Adrenal gland (tissue), 12 donors: ENCODE measurements around the gene MYBBP1A. TPM values are rescaled to one million over a fixed set of nuclear protein-coding genes. Genes with fewer than 3 reads are reported as not detected.

ENCODE experiments used
- DNase-seq, 7 donors: peaks; one replicate each; pipeline ENCODE4 v3.0.0-alpha.2; 2019 to 2020
- H3K27ac ChIP-seq, 5 donors: fragments of 200-600 bp; sonication (generic) in 4 of 5; 1 replicate in 3 of 5; 2 replicates in 2 of 5; pipeline versions ENCODE4 v1.5.1 to v1.8.0; 2016 to 2020; ENCODE audit warnings: mild to moderate bottlenecking in 1 of 5
- H3K27me3 ChIP-seq: fragments of 200-600 bp; 2 replicates; pipeline ENCODE4 v1.8.0; 2021
- H3K36me3 ChIP-seq, 2 donors: fragments of 200-600 bp; replicated peaks in 1 of 2; 1 replicate in 1 of 2; 2 replicates in 1 of 2; pipeline versions ENCODE4 v1.5.1 to v1.8.0; 2018 to 2022
- H3K4me1 ChIP-seq, 2 donors: fragments of 200-600 bp; replicated peaks in 1 of 2; 1 replicate in 1 of 2; 2 replicates in 1 of 2; pipeline versions ENCODE4 v1.5.1 to v1.8.0; 2018 to 2021
- H3K4me3 ChIP-seq, 4 donors: fragments of 200-600 bp; sonication (generic) in 3 of 4; one replicate each; pipeline ENCODE4 v1.5.1; 2016 to 2018
- H3K9me3 ChIP-seq, 3 donors: fragments of 200-600 bp; sonication (generic) in 1 of 3; replicated peaks in 1 of 3; 1 replicate in 2 of 3; 2 replicates in 1 of 3; pipeline versions ENCODE4 v1.5.1 to v1.8.0; 2016 to 2021
- POLR2A ChIP-seq, 2 donors: fragments of 450-650 bp; IDR thresholded peaks; one replicate each; pipeline ENCODE4 v1.6.1; 2017; ENCODE audit warnings: antibody characterized with exemption in 2 of 2, mild to moderate bottlenecking in 2 of 2, moderate library complexity in 1 of 2
- WGBS, 4 donors: extraction: QIAGEN DNeasy Blood & Tissue Kit in 2 of 4; methylation state at CpG; one replicate each; pipeline versions ENCODE4 v1.1.5 to v1.1.7; 2013 to 2017; 5-methylcytosine and 5-hydroxymethylcytosine counted together
- intact Hi-C, 2 donors: fragments of 100-400 bp; cut with DNase I; formaldehyde crosslinking; loops; one replicate each; pipeline versions ENCODE4 v1.14.1 to v1.15.0; 2022 to 2023
- polyA plus RNA-seq, 3 donors: library from polyadenylated mRNA; stranded (reverse); fragments of 200-250 nt in 2 of 3; fragments of 350-450 nt in 1 of 3; fragmentation: Illumina TruSeq in 1 of 3; extraction: RNeasy Lipid Tissue Mini Kit (QIAGEN cat#74804) in 1 of 3; gene quantifications; one replicate each; pipeline ENCODE4 v1.2.3, GENCODE V29; 2013 to 2014
- total RNA-seq, 9 donors: library from RNA; depleted of rRNA in 4 of 9; stranded (reverse); fragments of >200 nt in 4 of 9; fragments of 120-200 nt in 1 of 9; fragmentation: NEBNext Ultra II Directional in 1 of 9; extraction: Animal tissue kit (Norgen Biotek cat#: 25700) in 1 of 9; gene quantifications; one replicate each; pipeline versions ENCODE4 v1.1.0 to v1.2.4, GENCODE V29; 2013 to 2023
- TF ChIP-seq, protein P1 (sequence below), 6 experiments: fragments of 450-650 bp in 4 of 6; fragments of 200-600 bp in 2 of 6; sonication (generic) in 1 of 6; IDR thresholded peaks; 1 replicate in 5 of 6; 2 replicates in 1 of 6; pipeline versions ENCODE4 v1.5.1 to v1.8.0; 2016 to 2021; ENCODE audit warnings: antibody characterized with exemption in 6 of 6, mild to moderate bottlenecking in 2 of 6, moderate library complexity in 1 of 6
- donor health status: healthy with polysubstance abuse.
- donor health status: Bipolar disorder and iron deficiency.
- donor health status: DM: yes; HTN: yes; CAD: no.
- donor health status: DM: no; HTN: no; CAD: no.
- donor health status: DM: no; HTN: no; CAD: no.
- donor health status: DM: yes; HTN: yes; CAD: no.

The MYBBP1A gene
- total and polyA plus RNA-seq, 12 donors = 17.9 to 65.5 (median 42.4) TPM

DNA sequence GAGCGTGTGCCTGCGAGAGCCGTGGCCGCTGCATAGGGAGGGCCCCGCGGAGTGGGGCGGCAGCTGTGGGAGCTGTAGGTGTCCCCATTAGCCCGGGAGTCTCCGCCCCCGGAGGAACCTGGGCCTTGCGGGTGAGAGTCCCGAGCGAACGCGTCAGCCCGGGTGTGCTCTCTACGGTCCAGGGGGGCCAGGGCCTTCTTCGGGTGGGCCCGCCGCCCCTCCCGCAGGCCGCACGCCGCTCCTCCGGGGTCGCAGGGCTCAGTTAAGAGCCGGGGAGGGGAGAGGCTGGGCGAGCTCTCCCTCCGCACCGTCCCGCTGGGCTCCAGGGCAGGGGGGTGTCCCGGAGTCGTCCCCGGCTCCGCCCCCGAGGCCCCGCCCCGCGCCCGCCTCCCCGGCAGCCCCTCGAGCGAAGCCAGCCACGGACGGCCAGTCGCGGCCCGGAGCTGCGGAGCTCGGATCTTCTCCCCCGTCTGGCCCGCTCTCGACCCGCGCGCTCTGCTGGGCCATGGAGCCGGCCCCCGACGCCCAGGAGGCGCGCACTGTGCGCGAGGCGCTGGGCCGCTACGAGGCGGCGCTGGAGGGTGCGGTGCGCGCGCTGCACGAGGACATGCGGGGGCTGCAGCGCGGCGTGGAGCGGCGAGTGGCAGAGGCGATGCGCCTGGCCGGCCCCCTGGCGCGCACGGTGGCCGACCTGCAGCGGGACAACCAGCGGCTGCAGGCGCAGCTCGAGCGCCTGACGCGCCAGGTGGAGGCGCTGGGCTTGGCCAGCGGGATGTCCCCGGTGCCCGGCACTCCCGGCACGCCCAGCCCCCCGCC lies 29.1 kb upstream of the MYBBP1A start, which contains the start of gene SMTNL2:
SMTNL2 (plus strand) TSS at position 429 of the 816 bp plus-strand sequence; CDS start at position 506, 77 bp downstream.
- Histone ChIP-seq H3K4me1 (peaks cover 6 to 9% of the 10 kb centered on the region in 2 donors), H3K9me3 (no peaks in the 10 kb centered on the region), H3K27me3 (peaks cover 35% of the 10 kb centered on the region), H3K27ac (no peak within 1 kb of the TSS), H3K36me3 (no peaks in the 10 kb centered on the region), H3K4me3 (peak within 1 kb of the TSS in 2 of 4 donors; percentile 9 to 44)
- no peak for TF ChIP-seq POLR2A (IDR thresholded peaks at IDR 0.05)
- TF ChIP-seq, protein P1, sequence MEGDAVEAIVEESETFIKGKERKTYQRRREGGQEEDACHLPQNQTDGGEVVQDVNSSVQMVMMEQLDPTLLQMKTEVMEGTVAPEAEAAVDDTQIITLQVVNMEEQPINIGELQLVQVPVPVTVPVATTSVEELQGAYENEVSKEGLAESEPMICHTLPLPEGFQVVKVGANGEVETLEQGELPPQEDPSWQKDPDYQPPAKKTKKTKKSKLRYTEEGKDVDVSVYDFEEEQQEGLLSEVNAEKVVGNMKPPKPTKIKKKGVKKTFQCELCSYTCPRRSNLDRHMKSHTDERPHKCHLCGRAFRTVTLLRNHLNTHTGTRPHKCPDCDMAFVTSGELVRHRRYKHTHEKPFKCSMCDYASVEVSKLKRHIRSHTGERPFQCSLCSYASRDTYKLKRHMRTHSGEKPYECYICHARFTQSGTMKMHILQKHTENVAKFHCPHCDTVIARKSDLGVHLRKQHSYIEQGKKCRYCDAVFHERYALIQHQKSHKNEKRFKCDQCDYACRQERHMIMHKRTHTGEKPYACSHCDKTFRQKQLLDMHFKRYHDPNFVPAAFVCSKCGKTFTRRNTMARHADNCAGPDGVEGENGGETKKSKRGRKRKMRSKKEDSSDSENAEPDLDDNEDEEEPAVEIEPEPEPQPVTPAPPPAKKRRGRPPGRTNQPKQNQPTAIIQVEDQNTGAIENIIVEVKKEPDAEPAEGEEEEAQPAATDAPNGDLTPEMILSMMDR (IDR thresholded peaks at IDR 0.05) = no peak
- intact Hi-C loops = no loop called here
- no peak for DNase-seq
- WGBS, 4 donors = 0 to 1% (median 0%) methylated on average over 3 to 99 of the region's 100 CpGs

DNA sequence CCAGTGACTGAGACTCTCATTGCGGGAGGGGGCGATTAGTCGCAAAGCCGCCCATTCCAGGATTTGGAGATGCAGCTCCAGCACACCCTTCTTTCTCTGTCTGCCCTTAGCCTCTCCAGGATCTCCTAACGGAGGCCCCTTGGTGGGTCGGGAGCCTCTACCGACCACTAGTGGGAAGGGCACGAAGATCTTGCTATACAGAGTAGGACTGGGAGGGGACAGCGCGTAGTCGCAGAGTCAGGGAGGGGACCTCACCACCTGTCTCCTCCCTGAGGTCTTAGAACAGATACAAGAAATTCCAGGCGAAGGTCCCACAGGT lies 28.6 kb upstream of the MYBBP1A start:
- intact Hi-C loops = no loop called here
- H3K27ac ChIP-seq = no peak overlapping the region
- peak overlapping the region in 1 of 4 donors; percentile 44 for H3K4me3 ChIP-seq
- no peak for DNase-seq
- TF ChIP-seq, protein P1 (IDR thresholded peaks at IDR 0.05) = peak in 1 of 6 experiments; percentile 26
- TF ChIP-seq POLR2A (IDR thresholded peaks at IDR 0.05) = no peak
- H3K36me3 ChIP-seq = no peaks in the 10 kb centered on the region
- H3K9me3 ChIP-seq = no peaks in the 10 kb centered on the region
- WGBS, 4 donors = 30 to 39% (median 31%) methylated on average over 9 to 12 of the region's 12 CpGs
- H3K4me1 ChIP-seq = peaks cover 6 to 9% of the 10 kb centered on the region in 2 donors
- peaks cover 35% of the 10 kb centered on the region for H3K27me3 ChIP-seq

DNA sequence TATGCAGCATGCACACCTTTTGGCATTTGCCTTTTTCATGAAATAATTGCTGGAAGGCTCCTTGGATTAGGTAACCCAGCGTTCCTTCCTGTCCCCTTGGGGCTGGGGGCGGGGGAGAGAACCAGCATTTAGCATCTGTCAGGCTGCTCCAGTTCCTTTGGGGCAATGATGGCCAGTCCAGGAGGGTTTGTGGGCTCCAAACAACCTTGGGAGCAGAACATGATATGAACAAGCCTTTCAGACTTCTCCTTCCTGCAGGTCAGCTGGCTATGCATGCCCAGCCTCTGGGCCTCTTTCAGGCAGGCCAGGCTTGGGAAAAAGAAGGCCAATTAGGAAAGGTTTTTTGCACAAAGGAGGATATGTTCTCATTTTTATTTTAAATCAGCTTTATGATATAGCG lies 28.0 kb upstream of the MYBBP1A start:
- Histone ChIP-seq H3K9me3 (no peaks in the 10 kb centered on the region), H3K27ac (no peak overlapping the region), H3K4me3 (no peak overlapping the region), H3K4me1 (peaks cover 6 to 9% of the 10 kb centered on the region in 2 donors), H3K36me3 (no peaks in the 10 kb centered on the region), H3K27me3 (peaks cover 35% of the 10 kb centered on the region)
- DNase-seq = no peak
- intact Hi-C loops = no loop called here
- WGBS, 4 donors = 76 to 87% (median 80%) methylated on average over 2 to 3 of the region's 3 CpGs
- no peak for TF ChIP-seq POLR2A (IDR thresholded peaks at IDR 0.05)
- TF ChIP-seq, protein P1 (IDR thresholded peaks at IDR 0.05) = no peak

DNA sequence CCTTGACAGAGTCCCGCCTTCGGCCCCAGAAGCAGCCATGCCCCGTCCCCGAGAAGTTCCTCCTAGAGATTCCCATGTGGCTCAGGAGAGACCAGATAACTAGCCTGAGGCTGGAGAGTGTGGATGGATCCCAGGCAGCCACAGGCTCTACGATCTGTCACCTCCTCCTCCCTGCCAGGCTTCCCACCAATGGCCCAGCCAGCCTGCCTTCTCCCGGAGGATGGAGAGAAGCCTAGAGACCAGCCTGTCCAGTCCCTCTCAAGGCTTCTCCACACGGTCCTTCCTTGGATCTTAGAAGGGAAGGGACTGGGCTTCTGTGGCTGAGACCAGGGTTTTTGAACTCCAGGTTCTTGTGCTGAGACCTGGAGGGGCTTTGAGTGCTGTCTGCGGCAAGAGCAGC lies 27.5 kb upstream of the MYBBP1A start:
- no peaks in the 10 kb centered on the region for H3K9me3 ChIP-seq
- no peak overlapping the region for H3K4me3 ChIP-seq
- H3K36me3 ChIP-seq = no peaks in the 10 kb centered on the region
- no peak overlapping the region for H3K27ac ChIP-seq
- peaks cover 35% of the 10 kb centered on the region for H3K27me3 ChIP-seq
- WGBS, 4 donors = 76 to 82% (median 81%) methylated on average over 3 to 8 of the region's 8 CpGs
- peaks cover 6 to 9% of the 10 kb centered on the region in 2 donors for H3K4me1 ChIP-seq
- intact Hi-C loops = no loop called here
- DNase-seq = no peak
- TF ChIP-seq, protein P1 (IDR thresholded peaks at IDR 0.05) = no peak
- TF ChIP-seq POLR2A (IDR thresholded peaks at IDR 0.05) = no peak
